ENCODE measurements around the gene SP2.

Gene SP2

GRCh38 chr17:47895856-47896671 is at the start of gene SP2:
TSS of gene SP2 (plus strand) at chr17:47896236. CDS start at chr17:47896287, 51 bp downstream.
- peak; percentile 98 to 100 (median 99) for DNase-seq (ENCODE audit: low read depth in 2 of 3, low spot score in 2 of 3)

- DNase-seq (ENCODE audit: low read depth in 2 of 3, low spot score in 2 of 3) = no peak
Measured at GRCh38 chr17:47846716-47847340, 49.2 kb upstream of the SP2 start.

- DNase-seq (ENCODE audit: low read depth in 2 of 3, low spot score in 2 of 3) = no peak
Measured at GRCh38 chr17:47847341-47848197, 48.5 kb upstream of the SP2 start.

GRCh38 chr17:47848198-47848513 is 47.9 kb upstream of the SP2 start:
- DNase-seq (ENCODE audit: low read depth in 2 of 3, low spot score in 2 of 3) = no peak

GRCh38 chr17:47850373-47850691 is 45.7 kb upstream of the SP2 start:
- no peak for DNase-seq (ENCODE audit: low read depth in 2 of 3, low spot score in 2 of 3)

GRCh38 chr17:47850692-47851573 is 45.1 kb upstream of the SP2 start, which contains the start of gene SP6:
TSS of gene SP6 (minus strand) at chr17:47851163. CDS start at chr17:47848429, 2,734 bp downstream.
- peak in 2 of 3 experiments; percentile 38 to 50 for DNase-seq (ENCODE audit: low read depth in 2 of 3, low spot score in 2 of 3)

GRCh38 chr17:47851764-47852112 is 44.3 kb upstream of the SP2 start:
- DNase-seq (ENCODE audit: low read depth in 2 of 3, low spot score in 2 of 3) = no peak

GRCh38 chr17:47852113-47852949 is 43.7 kb upstream of the SP2 start:
- no peak for DNase-seq (ENCODE audit: low read depth in 2 of 3, low spot score in 2 of 3)

GRCh38 chr17:47853616-47854015 is 42.4 kb upstream of the SP2 start:
- DNase-seq (ENCODE audit: low read depth in 2 of 3, low spot score in 2 of 3) = no peak

GRCh38 chr17:47855737-47856136 is 40.3 kb upstream of the SP2 start:
- DNase-seq (ENCODE audit: low read depth in 2 of 3, low spot score in 2 of 3) = no peak

- DNase-seq (ENCODE audit: low read depth in 2 of 3, low spot score in 2 of 3) = no peak
Measured at GRCh38 chr17:47856830-47857229, 39.2 kb upstream of the SP2 start.

- no peak for DNase-seq (ENCODE audit: low read depth in 2 of 3, low spot score in 2 of 3)
Measured at GRCh38 chr17:47857551-47858455, 38.2 kb upstream of the SP2 start.

GRCh38 chr17:47860386-47860785 is 35.6 kb upstream of the SP2 start:
- no peak for DNase-seq (ENCODE audit: low read depth in 2 of 3, low spot score in 2 of 3)

GRCh38 chr17:47862621-47863440 is 33.2 kb upstream of the SP2 start:
- no peak for DNase-seq (ENCODE audit: low read depth in 2 of 3, low spot score in 2 of 3)

- no peak for DNase-seq (ENCODE audit: low read depth in 2 of 3, low spot score in 2 of 3)
Measured at GRCh38 chr17:47864791-47865216, 31.2 kb upstream of the SP2 start.

- DNase-seq (ENCODE audit: low read depth in 2 of 3, low spot score in 2 of 3) = no peak
Measured at GRCh38 chr17:47866941-47867340, 29.1 kb upstream of the SP2 start.

- DNase-seq (ENCODE audit: low read depth in 2 of 3, low spot score in 2 of 3) = no peak
Measured at GRCh38 chr17:47867813-47868533, 28.1 kb upstream of the SP2 start.

GRCh38 chr17:47869114-47869513 is 26.9 kb upstream of the SP2 start:
- DNase-seq (ENCODE audit: low read depth in 2 of 3, low spot score in 2 of 3) = no peak

Data from activated CD8-positive, alpha-beta memory T cell treated with anti-CD3 and anti-CD28 coated beads for 48 hours (primary cell).